ENCODE data around the gene HOXB5. TPM values are rescaled to one million over a fixed set of nuclear protein-coding genes. Genes with fewer than 3 reads are reported as not detected.

HOXB5 gene
- total RNA-seq, 2 experiments from 2014 or later: not detected

- DNase-seq: no peak
- Mint-ChIP-seq H3K4me3 (no peak overlapping the region), H3K27ac (no peak overlapping the region), H3K36me3 (ENCODE audit: low read depth) (no peaks in the 10 kb centered on the region), H3K27me3 (peaks cover 67% of the 10 kb centered on the region), H3K9me3 (no peaks in the 10 kb centered on the region), H3K4me1 (ENCODE audit: low read depth) (peaks cover 5% of the 10 kb centered on the region)
- no peak for TF ChIP-seq CTCF (IDR thresholded peaks at IDR 0.05)
- Histone ChIP-seq H3K27ac (ENCODE audit: low read depth in 1 of 2, low read length in 2 of 2) (no peak overlapping the region), H3K4me1 (ENCODE audit: insufficient read depth, low read length) (peaks cover 12% of the 10 kb centered on the region), H3K4me3 (ENCODE audit: low read length) (no peak overlapping the region), H3K9me3 (ENCODE audit: control insufficient read depth in 1 of 2, insufficient read depth in 1 of 2, low read length in 2 of 2) (no peaks in the 10 kb centered on the region), H3K27me3 (ENCODE audit: control insufficient read depth in 1 of 2, insufficient read depth in 2 of 2, low read length in 2 of 2) (peaks cover 0 to 6% of the 10 kb centered on the region in 2 experiments), H3K36me3 (ENCODE audit: insufficient read depth, low read length) (no peaks in the 10 kb centered on the region)
- no peak for ATAC-seq (ENCODE audit: poor library complexity)
- intact Hi-C loops (cut with DNase I, micrococcal nuclease): no loop called here
- POLR2A ChIA-PET: no interaction called here
- CTCF ChIA-PET: no interaction called here
Measured at GRCh38 chr17:48558831-48559121, 34.8 kb downstream of the HOXB5 start.

- Mint-ChIP-seq H3K27me3 (peaks cover 67% of the 10 kb centered on the region), H3K4me3 (no peak overlapping the region), H3K36me3 (ENCODE audit: low read depth) (no peaks in the 10 kb centered on the region), H3K4me1 (ENCODE audit: low read depth) (peaks cover 5% of the 10 kb centered on the region), H3K9me3 (no peaks in the 10 kb centered on the region), H3K27ac (no peak overlapping the region)
- H3K27me3 ChIP-seq (ENCODE audit: control insufficient read depth in 1 of 2, insufficient read depth in 2 of 2, low read length in 2 of 2): peaks cover 0 to 6% of the 10 kb centered on the region in 2 experiments
- peaks cover 12% of the 10 kb centered on the region for H3K4me1 ChIP-seq (ENCODE audit: insufficient read depth, low read length)
- H3K9me3 ChIP-seq (ENCODE audit: control insufficient read depth in 1 of 2, insufficient read depth in 1 of 2, low read length in 2 of 2): no peaks in the 10 kb centered on the region
- TF ChIP-seq CTCF (IDR thresholded peaks at IDR 0.05): no peak
- no peaks in the 10 kb centered on the region for H3K36me3 ChIP-seq (ENCODE audit: insufficient read depth, low read length)
- ChIA-PET CTCF (interaction anchor here (1.1 kb wide), 1 partner anchor 10 kb away, joined by 3 read pairs; no protein-coding TSS in a partner anchor), POLR2A (interaction anchor here (0.6 kb wide), 1 partner anchor 1438 kb away, joined by 3 read pairs; no protein-coding TSS in a partner anchor)
- H3K27ac ChIP-seq (ENCODE audit: low read depth in 1 of 2, low read length in 2 of 2): no peak overlapping the region
- intact Hi-C loops (cut with DNase I, micrococcal nuclease): no loop called here
- H3K4me3 ChIP-seq (ENCODE audit: low read length): no peak overlapping the region
- no peak for DNase-seq
- no peak for ATAC-seq (ENCODE audit: poor library complexity)
Measured at GRCh38 chr17:48558057-48558830, 35.3 kb downstream of the HOXB5 start.

GRCh38 chr17:48556576-48557401 is 36.8 kb downstream of the HOXB5 start:
- ChIA-PET POLR2A (no interaction called here), CTCF (no interaction called here)
- Histone ChIP-seq H3K4me3 (ENCODE audit: low read length) (no peak overlapping the region), H3K27ac (ENCODE audit: low read depth in 1 of 2, low read length in 2 of 2) (no peak overlapping the region), H3K27me3 (ENCODE audit: control insufficient read depth in 1 of 2, insufficient read depth in 2 of 2, low read length in 2 of 2) (peaks cover 0 to 6% of the 10 kb centered on the region in 2 experiments), H3K4me1 (ENCODE audit: insufficient read depth, low read length) (peaks cover 12% of the 10 kb centered on the region), H3K9me3 (ENCODE audit: control insufficient read depth in 1 of 2, insufficient read depth in 1 of 2, low read length in 2 of 2) (no peaks in the 10 kb centered on the region), H3K36me3 (ENCODE audit: insufficient read depth, low read length) (peaks cover 2% of the 10 kb centered on the region)
- DNase-seq (no peak), ATAC-seq (ENCODE audit: poor library complexity) (no peak)
- peak overlapping the region; percentile 2 for H3K4me3 Mint-ChIP-seq
- no peak overlapping the region for H3K27ac Mint-ChIP-seq
- peaks cover 72% of the 10 kb centered on the region for H3K27me3 Mint-ChIP-seq
- H3K36me3 Mint-ChIP-seq (ENCODE audit: low read depth): no peaks in the 10 kb centered on the region
- no peaks in the 10 kb centered on the region for H3K9me3 Mint-ChIP-seq
- no peak for TF ChIP-seq CTCF (IDR thresholded peaks at IDR 0.05)
- H3K4me1 Mint-ChIP-seq (ENCODE audit: low read depth): peaks cover 5% of the 10 kb centered on the region
- intact Hi-C loops (cut with DNase I, micrococcal nuclease): no loop called here

Data from CD4-positive, alpha-beta T cell (primary cell).